HepG2 (cell line): Measurements from ENCODE around the gene CGB3. TPM values are rescaled to one million over a fixed set of nuclear protein-coding genes. Genes with fewer than 3 reads are reported as not detected.

ENCODE experiments used
- ATAC-seq: fragments of 200-7000 bp; cut with Tn5 transposase; 3 replicates; pipeline ENCODE4 v1.9.1; 2020; ENCODE audit warnings: mild to moderate bottlenecking, moderate library complexity
- BruUV-seq: library from RNA; stranded (reverse); fragments of 400-500 nt; replicated peaks from 2 replicates; lab custom pipeline; 2021; lab: Mats Ljungman, UMichigan
- CTCF ChIA-PET: fragments of 300-600 bp; formaldehyde crosslinking; extraction: SDS; loops from one replicate; lab custom pipeline; 2021; ENCODE audit warnings: low total read pairs, inconsistent platforms, low intra/inter-chr PET ratio; lab: Yijun Ruan, JAX
- POLR2A ChIA-PET: fragments of 350-600 bp; sonication (Branson Sonifier 250); formaldehyde crosslinking; loops from one replicate; lab custom pipeline; 2020; ENCODE audit warnings: antibody characterized with exemption, inconsistent platforms; lab: Yijun Ruan, JAX
- DNase-seq: peaks from one replicate; pipeline ENCODE4 v3.0.0-alpha.2; 2015; ENCODE audit warnings: low spot score
- FAIRE-seq: peaks from 3 replicates; lab custom pipeline; 2011; peaks lifted over from hg19 to GRCh38; lab: Jason Lieb, UNC
- H2AFZ ChIP-seq: one replicate; pipeline ENCODE4 v1.6.1; 2011; ENCODE audit warnings: low read length, inconsistent platforms
- H3K27ac ChIP-seq: fragments of 300-600 bp; 3 replicates; pipeline ENCODE4 v1.8.0; 2011; ENCODE audit warnings: mixed run types, mild to moderate bottlenecking, mixed read lengths, low read length, inconsistent platforms; ENCODE audit not compliant: insufficient read depth; ENCODE audit errors: extremely low read length
- H3K27me3 ChIP-seq, 2 experiments: fragments of 200-600 bp in 1 of 2; 2 replicates in 1 of 2; 3 replicates in 1 of 2; pipeline versions ENCODE4 v1.6.0 to v1.8.0; 2011; ENCODE audit warnings: low read length in 2 of 2, mild to moderate bottlenecking in 2 of 2, moderate library complexity in 2 of 2, inconsistent platforms in 1 of 2; ENCODE audit not compliant: insufficient read depth in 2 of 2, control insufficient read depth in 1 of 2
- H3K36me3 ChIP-seq, 2 experiments: fragments of 200-600 bp in 1 of 2; replicated peaks in 1 of 2; 2 replicates in 1 of 2; 3 replicates in 1 of 2; pipeline versions ENCODE4 v1.5.1 to v1.8.0; 2011; ENCODE audit warnings: low read length in 2 of 2, inconsistent platforms in 1 of 2; ENCODE audit not compliant: insufficient read depth in 2 of 2, control insufficient read depth in 1 of 2
- H3K4me1 ChIP-seq: 2 replicates; pipeline ENCODE4 v1.5.1; 2012; ENCODE audit warnings: low read length, inconsistent platforms; ENCODE audit not compliant: insufficient read depth
- H3K4me2 ChIP-seq: 2 replicates; pipeline ENCODE4 v1.6.0; 2011; ENCODE audit warnings: low read depth, low read length, inconsistent platforms
- H3K4me3 ChIP-seq, 3 experiments: fragments of 200-600 bp in 1 of 3; sonication (generic), shearing (Covaris generic) in 1 of 3; replicated peaks in 1 of 3; 2 replicates each; pipeline ENCODE4 v1.5.1; 2011 to 2016; ENCODE audit warnings: low read length in 3 of 3, inconsistent platforms in 2 of 3, low read depth in 2 of 3, mild to moderate bottlenecking in 2 of 3, control low read depth in 1 of 3, mixed read lengths in 1 of 3; ENCODE audit not compliant: insufficient read depth in 1 of 3
- H3K79me2 ChIP-seq: one replicate; pipeline ENCODE4 v1.6.1; 2011; ENCODE audit warnings: low read length, inconsistent platforms; ENCODE audit not compliant: insufficient read depth
- H3K9ac ChIP-seq: 2 replicates; pipeline ENCODE4 v1.6.0; 2011; ENCODE audit warnings: mild to moderate bottlenecking, low read depth, low read length, inconsistent platforms; ENCODE audit not compliant: insufficient read depth
- H3K9me3 ChIP-seq: 2 replicates; pipeline ENCODE4 v1.5.1; 2012; ENCODE audit warnings: mild to moderate bottlenecking, low read length
- H4K20me1 ChIP-seq: 2 replicates; pipeline ENCODE4 v1.6.0; 2011; ENCODE audit warnings: inconsistent platforms, mild to moderate bottlenecking, low read length, moderate library complexity; ENCODE audit not compliant: insufficient read depth
- GATAD2A ChIP-seq: IDR thresholded peaks from 2 replicates; pipeline ENCODE4 v1.6.1; 2016
- MYNN ChIP-seq: sonication (generic); formaldehyde crosslinking; IDR thresholded peaks from 2 replicates; pipeline ENCODE4 v1.4.0; 2020; ENCODE audit warnings: mild to moderate bottlenecking, low read depth, missing genetic modification reagents
- WGBS: methylation state at CpG from one replicate; pipeline ENCODE4 v1.1.6; 2017; ENCODE audit warnings: low lambda C conversion rate; 5-methylcytosine and 5-hydroxymethylcytosine counted together
- in situ Hi-C: cut with HindIII; loops from 2 replicates; pipeline ENCODE4 v1.10.0; 2017; ENCODE audit warnings: low pct_unique_long_range_greater_than_20kb; ENCODE audit not compliant: extremely low pct_ligation_motif_present
- intact Hi-C: fragments of 100-400 bp; cut with micrococcal nuclease; formaldehyde crosslinking; loops from one replicate; pipeline ENCODE4 v1.10.0; 2022; ENCODE audit not compliant: unreplicated experiment
- polyA plus RNA-seq, 8 experiments: library from polyadenylated mRNA; depleted of rRNA in 3 of 8; stranded (reverse) in 7 of 8; unstranded in 1 of 8; fragments of >200 nt; fragmentation: Illumina TruSeq in 4 of 8; extraction: Trizol in 4 of 8; gene quantifications; 2 replicates each; pipeline versions ENCODE4 v1.2.1 to v1.2.3, GENCODE V29; 2011 to 2016; ENCODE audit warnings: low read depth in 4 of 8, missing spikeins in 1 of 8, mixed read lengths in 1 of 8; ENCODE audit not compliant: insufficient read depth in 1 of 8
- total RNA-seq, 5 experiments: library from RNA; depleted of rRNA; stranded (reverse); fragments of >200 nt; fragmentation: Illumina TruSeq; extraction: Trizol; gene quantifications; 2 replicates each; pipeline ENCODE4 v1.2.3, GENCODE V29; 2016; ENCODE audit warnings: low read depth in 1 of 5
- TF ChIP-seq, protein P1 (sequence below): sonication (generic); formaldehyde crosslinking; IDR thresholded peaks from 2 replicates; pipeline ENCODE4 v1.4.0; 2020; ENCODE audit warnings: missing genetic modification reagents
- TF ChIP-seq, protein P2 (sequence below): sonication (generic); formaldehyde crosslinking; IDR thresholded peaks from 2 replicates; pipeline ENCODE4 v1.4.0; 2020; ENCODE audit warnings: missing genetic modification reagents, borderline replicate concordance

CGB3 gene
- total and polyA plus RNA-seq, 2 of the 13 experiments (the other 11 are each of a cell fraction or from before 2014, with no cell fraction given) = not detected

DNA sequence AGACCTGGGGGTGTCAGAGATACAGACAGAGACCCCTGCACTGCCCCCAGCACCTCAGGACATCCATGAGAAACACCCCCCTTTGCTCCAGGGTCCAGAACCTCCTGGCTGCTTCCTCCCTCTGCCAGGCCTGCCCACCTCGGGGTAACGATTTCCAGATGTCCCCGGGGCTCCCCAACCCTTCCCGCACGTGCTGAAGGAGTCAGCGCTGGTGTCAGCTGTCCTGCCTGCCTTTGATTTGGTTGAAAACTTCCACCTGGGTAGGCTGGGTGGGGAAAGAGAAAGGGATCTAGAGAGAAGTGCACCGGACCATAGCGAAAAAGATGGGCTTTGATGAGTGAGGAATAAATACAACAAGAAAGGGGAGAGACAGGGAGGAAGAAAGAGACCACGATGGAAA lies 34.9 kb upstream of the CGB3 start:
- ATAC-seq (no peak), DNase-seq (no peak), FAIRE-seq (no peak)
- no peak overlapping the region for H3K4me3 ChIP-seq
- H3K27me3 ChIP-seq = peaks cover 11 to 53% of the 10 kb centered on the region in 2 experiments; a peak in 4 of 5 replicates
- in situ Hi-C loops (no loop called here), intact Hi-C loops (no loop called here)
- BruUV-seq = no TSS peak
- H3K79me2 ChIP-seq = no peaks in the 10 kb centered on the region
- H3K4me2 ChIP-seq = no peak overlapping the region
- H3K9ac ChIP-seq = no peak overlapping the region
- no peak overlapping the region for H2AFZ ChIP-seq
- H3K36me3 ChIP-seq = no peaks in the 10 kb centered on the region
- no peaks in the 10 kb centered on the region for H3K9me3 ChIP-seq
- CTCF ChIA-PET = no interaction called here
- peaks cover 17% of the 10 kb centered on the region for H3K4me1 ChIP-seq
- H4K20me1 ChIP-seq = no peaks in the 10 kb centered on the region
- POLR2A ChIA-PET = no interaction called here
- no peak overlapping the region for H3K27ac ChIP-seq
- TF ChIP-seq, protein P1, sequence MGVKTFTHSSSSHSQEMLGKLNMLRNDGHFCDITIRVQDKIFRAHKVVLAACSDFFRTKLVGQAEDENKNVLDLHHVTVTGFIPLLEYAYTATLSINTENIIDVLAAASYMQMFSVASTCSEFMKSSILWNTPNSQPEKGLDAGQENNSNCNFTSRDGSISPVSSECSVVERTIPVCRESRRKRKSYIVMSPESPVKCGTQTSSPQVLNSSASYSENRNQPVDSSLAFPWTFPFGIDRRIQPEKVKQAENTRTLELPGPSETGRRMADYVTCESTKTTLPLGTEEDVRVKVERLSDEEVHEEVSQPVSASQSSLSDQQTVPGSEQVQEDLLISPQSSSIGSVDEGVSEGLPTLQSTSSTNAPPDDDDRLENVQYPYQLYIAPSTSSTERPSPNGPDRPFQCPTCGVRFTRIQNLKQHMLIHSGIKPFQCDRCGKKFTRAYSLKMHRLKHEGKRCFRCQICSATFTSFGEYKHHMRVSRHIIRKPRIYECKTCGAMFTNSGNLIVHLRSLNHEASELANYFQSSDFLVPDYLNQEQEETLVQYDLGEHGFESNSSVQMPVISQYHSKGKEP = no peak
- TF ChIP-seq MYNN (CRISPR knock-in tag) = no peak
- WGBS = 58% methylated on average over 9 of the region's 9 CpGs

DNA sequence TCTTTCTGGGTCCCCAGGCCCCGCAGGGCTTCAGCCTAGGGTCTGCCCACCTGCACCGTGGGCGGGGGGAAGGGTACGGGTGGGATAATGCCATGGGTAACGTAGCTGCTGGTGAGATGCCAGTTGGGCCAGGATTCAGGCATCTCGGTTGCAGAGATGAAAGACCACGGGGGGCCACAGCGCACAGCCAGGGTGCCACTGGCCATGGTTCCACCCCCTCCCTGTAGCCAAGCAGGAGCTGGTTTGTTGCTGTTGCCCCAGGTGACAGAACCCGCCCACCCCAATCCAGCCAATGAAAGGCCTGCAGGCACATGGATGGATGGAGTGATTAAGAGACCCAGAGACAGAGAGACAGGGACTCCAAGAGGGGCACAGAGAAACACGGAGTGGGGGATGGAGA lies 34.4 kb upstream of the CGB3 start:
- no peak overlapping the region for H2AFZ ChIP-seq
- TF ChIP-seq GATAD2A (CRISPR knock-in tag) = no peak
- TF ChIP-seq, protein P2, sequence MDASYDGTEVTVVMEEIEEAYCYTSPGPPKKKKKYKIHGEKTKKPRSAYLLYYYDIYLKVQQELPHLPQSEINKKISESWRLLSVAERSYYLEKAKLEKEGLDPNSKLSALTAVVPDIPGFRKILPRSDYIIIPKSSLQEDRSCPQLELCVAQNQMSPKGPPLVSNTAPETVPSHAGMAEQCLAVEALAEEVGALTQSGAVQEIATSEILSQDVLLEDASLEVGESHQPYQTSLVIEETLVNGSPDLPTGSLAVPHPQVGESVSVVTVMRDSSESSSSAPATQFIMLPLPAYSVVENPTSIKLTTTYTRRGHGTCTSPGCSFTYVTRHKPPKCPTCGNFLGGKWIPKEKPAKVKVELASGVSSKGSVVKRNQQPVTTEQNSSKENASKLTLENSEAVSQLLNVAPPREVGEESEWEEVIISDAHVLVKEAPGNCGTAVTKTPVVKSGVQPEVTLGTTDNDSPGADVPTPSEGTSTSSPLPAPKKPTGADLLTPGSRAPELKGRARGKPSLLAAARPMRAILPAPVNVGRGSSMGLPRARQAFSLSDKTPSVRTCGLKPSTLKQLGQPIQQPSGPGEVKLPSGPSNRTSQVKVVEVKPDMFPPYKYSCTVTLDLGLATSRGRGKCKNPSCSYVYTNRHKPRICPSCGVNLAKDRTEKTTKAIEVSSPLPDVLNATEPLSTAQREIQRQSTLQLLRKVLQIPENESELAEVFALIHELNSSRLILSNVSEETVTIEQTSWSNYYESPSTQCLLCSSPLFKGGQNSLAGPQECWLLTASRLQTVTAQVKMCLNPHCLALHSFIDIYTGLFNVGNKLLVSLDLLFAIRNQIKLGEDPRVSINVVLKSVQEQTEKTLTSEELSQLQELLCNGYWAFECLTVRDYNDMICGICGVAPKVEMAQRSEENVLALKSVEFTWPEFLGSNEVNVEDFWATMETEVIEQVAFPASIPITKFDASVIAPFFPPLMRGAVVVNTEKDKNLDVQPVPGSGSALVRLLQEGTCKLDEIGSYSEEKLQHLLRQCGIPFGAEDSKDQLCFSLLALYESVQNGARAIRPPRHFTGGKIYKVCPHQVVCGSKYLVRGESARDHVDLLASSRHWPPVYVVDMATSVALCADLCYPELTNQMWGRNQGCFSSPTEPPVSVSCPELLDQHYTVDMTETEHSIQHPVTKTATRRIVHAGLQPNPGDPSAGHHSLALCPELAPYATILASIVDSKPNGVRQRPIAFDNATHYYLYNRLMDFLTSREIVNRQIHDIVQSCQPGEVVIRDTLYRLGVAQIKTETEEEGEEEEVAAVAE (CRISPR knock-in tag) = 0 out of 2 replicates have a peak, but pooled peaks have one; percentile 46
- no peak overlapping the region for H3K27ac ChIP-seq
- ChIA-PET POLR2A (no interaction called here), CTCF (no interaction called here)
- H3K27me3 ChIP-seq = peaks cover 11 to 48% of the 10 kb centered on the region in 2 experiments; a peak in 4 of 5 replicates
- intact Hi-C loops (no loop called here), in situ Hi-C loops (no loop called here)
- peaks cover 17% of the 10 kb centered on the region for H3K4me1 ChIP-seq
- H3K4me3 ChIP-seq = no peak overlapping the region
- H4K20me1 ChIP-seq = no peaks in the 10 kb centered on the region
- H3K79me2 ChIP-seq = no peaks in the 10 kb centered on the region
- H3K36me3 ChIP-seq = no peaks in the 10 kb centered on the region
- H3K9me3 ChIP-seq = no peaks in the 10 kb centered on the region
- no peak overlapping the region for H3K9ac ChIP-seq
- ATAC-seq (no peak), FAIRE-seq (no peak), DNase-seq (no peak)
- no TSS peak for BruUV-seq
- H3K4me2 ChIP-seq = no peak overlapping the region
- WGBS = 25% methylated on average over 10 of the region's 10 CpGs
